GM06990 (cell line): ENCODE measurements around the gene CD2.

Source experiments
- DNase-seq: peaks from one replicate; pipeline ENCODE4 v3.0.0-alpha.2; 2011; ENCODE audit not compliant: insufficient read length; ENCODE audit errors: extremely low read depth
- H3K27me3 ChIP-seq: replicated peaks from 2 replicates; pipeline ENCODE4 v1.6.0; 2011; ENCODE audit warnings: low read length; ENCODE audit not compliant: control insufficient read depth, insufficient read depth
- H3K36me3 ChIP-seq: 2 replicates; pipeline ENCODE4 v1.5.1; 2011; ENCODE audit warnings: low read length; ENCODE audit not compliant: control insufficient read depth, insufficient read depth
- H3K4me3 ChIP-seq: replicated peaks from 2 replicates; pipeline ENCODE4 v1.5.1; 2011; ENCODE audit warnings: low read depth, mild to moderate bottlenecking, control low read depth, low read length
- CTCF ChIP-seq: IDR thresholded peaks from 2 replicates; pipeline ENCODE4 v1.5.1; 2011; ENCODE audit warnings: low read length, control low read depth, mild to moderate bottlenecking, inconsistent platforms; ENCODE audit not compliant: insufficient read depth, poor library complexity, severe bottlenecking

Gene CD2

GRCh38 chr1:116805398-116805797, 51.2 kb downstream of the CD2 start:
- TF ChIP-seq CTCF, result no peak
- no peaks in the 10 kb centered on the region for H3K27me3 ChIP-seq
- DNase-seq, result no peak
- H3K36me3 ChIP-seq, result no peaks in the 10 kb centered on the region
- no peak overlapping the region for H3K4me3 ChIP-seq

DNA sequence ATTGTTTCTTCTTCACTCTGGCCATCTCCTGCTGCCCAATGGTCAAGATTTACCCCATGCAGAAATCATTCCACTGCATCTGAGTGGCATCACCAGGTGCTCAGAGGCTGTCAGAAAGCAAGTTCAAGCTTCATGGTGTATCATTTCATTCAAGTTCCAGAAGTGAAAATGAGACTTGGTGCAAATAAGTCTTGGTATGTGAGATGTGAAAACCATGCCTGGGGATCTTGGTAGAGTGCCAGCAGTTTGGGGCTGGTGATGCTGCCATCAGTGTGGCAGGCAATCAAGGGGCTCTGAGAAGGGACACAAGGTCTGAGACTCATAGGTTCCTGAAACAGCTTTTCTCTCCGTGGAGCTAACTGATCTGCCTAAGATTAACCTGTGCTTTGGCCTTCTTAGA, 52.0 kb downstream of the CD2 start:
- Histone ChIP-seq H3K36me3 (no peaks in the 10 kb centered on the region), H3K27me3 (no peaks in the 10 kb centered on the region), H3K4me3 (no peak overlapping the region)
- TF ChIP-seq CTCF, result no peak
- peak; percentile 44 for DNase-seq

GRCh38 chr1:116806671-116807070, 52.4 kb downstream of the CD2 start:
- no peak for DNase-seq
- no peaks in the 10 kb centered on the region for H3K36me3 ChIP-seq
- no peaks in the 10 kb centered on the region for H3K27me3 ChIP-seq
- H3K4me3 ChIP-seq, result no peak overlapping the region
- TF ChIP-seq CTCF, result no peak

GRCh38 chr1:116807394-116808199, 53.4 kb downstream of the CD2 start:
- Histone ChIP-seq H3K4me3 (no peak overlapping the region), H3K27me3 (no peaks in the 10 kb centered on the region), H3K36me3 (no peaks in the 10 kb centered on the region)
- DNase-seq, result no peak
- TF ChIP-seq CTCF, result no peak

DNA sequence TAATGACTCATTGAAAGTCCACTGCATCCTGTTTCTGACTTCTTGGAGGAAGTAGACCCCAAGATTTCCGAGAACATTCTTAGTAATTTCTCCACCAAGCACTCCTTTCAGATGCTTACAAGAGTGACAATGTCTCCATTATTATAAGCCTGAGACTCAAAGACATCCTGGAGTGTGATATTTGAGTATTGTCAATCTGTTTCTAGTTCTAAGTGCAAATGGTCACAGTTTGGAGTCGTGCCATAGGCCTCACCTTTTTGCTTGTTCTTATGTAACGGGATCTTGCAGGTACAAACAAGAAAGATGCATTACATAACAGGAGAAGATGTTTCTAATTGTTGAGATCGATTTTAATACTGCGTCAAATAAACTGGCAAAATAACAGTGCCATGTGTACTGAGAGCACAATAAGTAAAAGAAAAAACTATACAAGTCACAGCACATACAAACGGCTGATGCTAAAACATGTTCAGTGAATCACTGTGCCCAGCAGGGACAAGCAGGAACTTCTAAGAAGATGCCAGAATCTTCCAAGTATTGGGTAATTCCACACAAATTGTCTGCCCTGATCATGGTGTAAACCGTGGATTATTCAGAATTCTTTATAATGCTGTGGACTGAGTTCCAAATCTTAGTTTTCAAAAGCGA, 54.1 kb downstream of the CD2 start:
- Histone ChIP-seq H3K27me3 (no peaks in the 10 kb centered on the region), H3K4me3 (no peak overlapping the region), H3K36me3 (no peaks in the 10 kb centered on the region)
- TF ChIP-seq CTCF, result no peak
- no peak for DNase-seq
